Measurements from ENCODE around the gene OGFOD1.

The OGFOD1 gene

DNA sequence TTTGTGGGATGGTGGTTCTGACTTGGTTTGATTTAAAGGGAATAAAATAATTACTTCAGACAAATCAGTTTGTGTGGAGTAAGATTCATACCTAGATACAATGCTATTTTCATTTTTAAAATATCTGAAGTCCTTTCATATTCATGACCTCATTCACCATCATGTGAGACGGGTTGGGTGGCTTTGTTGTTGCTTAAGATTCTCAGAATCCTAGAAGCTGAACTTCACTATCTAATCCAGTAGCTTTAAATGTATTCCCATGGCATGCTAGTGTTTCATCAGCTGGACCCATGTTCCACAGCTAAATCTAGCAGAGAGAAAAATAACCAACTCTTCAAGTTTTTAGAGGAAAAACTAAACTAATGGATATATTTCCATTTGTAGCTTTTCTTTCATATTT lies 23.3 kb upstream of the OGFOD1 start:
- no peak for FAIRE-seq

DNA sequence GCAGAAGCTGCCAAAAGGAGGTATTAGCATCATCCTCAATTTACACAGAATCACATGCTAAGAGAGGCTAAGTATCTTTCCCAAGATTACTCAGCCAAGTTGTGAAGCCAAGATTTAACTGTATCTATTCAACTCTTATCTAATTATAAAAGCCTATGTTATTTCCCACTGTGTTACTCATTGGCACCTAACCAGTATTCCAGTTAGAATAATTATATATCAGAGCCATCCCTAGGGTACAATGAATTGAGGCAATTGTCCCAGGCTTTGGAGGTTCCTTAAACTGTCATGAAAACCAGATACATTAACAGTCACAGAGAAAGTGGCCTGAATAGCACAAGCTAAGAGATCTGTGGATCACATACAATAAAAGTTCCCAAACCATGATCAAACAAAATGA lies 15.1 kb upstream of the OGFOD1 start:
- no peak for FAIRE-seq

GRCh38 chr16:56438038-56438437 lies 13.3 kb upstream of the OGFOD1 start:
- FAIRE-seq: no peak

- no peak for FAIRE-seq
These were observed 4.1 kb upstream of the OGFOD1 start for GRCh38 chr16:56447286-56447685.

DNA sequence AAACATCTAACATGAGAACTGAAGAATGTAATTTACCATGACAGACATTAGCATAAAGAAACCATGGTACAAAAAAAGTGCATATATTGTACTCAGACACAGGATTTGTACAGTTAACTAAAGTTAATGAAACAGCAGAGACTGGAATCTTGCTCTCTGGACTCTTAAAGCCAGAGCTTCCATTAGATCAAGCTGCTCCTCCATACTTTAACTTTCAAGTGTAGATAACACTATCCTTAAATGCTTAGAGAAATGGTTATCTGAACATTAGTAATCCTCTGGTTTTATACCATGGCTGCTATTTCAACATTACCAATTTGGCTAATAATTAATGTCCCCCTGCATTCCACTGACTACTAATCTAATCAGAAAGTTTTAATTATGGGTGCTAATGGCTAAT lies 3.3 kb upstream of the OGFOD1 start:
- FAIRE-seq: no peak

GRCh38 chr16:56450275-56450985 lies 924 bp upstream of the OGFOD1 start:
- FAIRE-seq: no peak

GRCh38 chr16:56451753-56452689 lies 667 bp downstream of the OGFOD1 start:
- no peak for FAIRE-seq

DNA sequence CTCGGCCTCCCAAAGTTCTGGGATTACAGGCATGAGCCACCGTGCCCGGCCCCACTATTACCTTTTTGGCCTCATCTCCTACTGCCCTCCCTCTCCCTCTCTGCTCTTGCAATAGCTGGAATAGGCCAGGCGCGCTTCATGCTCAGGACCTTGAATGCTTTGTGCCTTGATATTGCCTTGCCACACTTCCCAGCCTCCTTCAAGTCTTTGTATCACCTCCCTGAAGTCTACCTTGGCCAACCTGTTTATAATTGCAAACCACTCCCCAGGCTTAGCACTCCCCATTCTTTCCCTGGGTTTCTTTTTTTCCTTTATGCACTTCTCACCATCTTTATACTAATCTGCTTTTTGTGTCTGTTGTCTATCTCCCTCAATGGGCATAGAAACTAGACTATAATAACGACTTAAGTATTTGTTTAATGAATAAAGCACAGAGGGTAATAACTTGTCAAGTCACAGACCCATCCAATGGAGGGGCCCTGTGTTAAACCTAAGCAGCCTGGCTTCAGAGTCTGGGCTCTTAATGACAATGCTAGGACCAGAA lies 6.6 kb downstream of the OGFOD1 start:
- no peak for FAIRE-seq

GRCh38 chr16:56460101-56460500 lies 8.7 kb downstream of the OGFOD1 start:
- FAIRE-seq: no peak

- FAIRE-seq: no peak
These were observed 10.9 kb downstream of the OGFOD1 start for GRCh38 chr16:56462064-56462796.

- no peak for FAIRE-seq
These were observed 11.8 kb downstream of the OGFOD1 start for GRCh38 chr16:56463153-56463552.

GRCh38 chr16:56466344-56466743 lies 15.0 kb downstream of the OGFOD1 start:
- FAIRE-seq: no peak

GRCh38 chr16:56468800-56469199 lies 17.4 kb downstream of the OGFOD1 start:
- FAIRE-seq: no peak

GRCh38 chr16:56469748-56470147 lies 18.4 kb downstream of the OGFOD1 start:
- FAIRE-seq: no peak

GRCh38 chr16:56470232-56470631 lies 18.9 kb downstream of the OGFOD1 start:
- no peak for FAIRE-seq

- FAIRE-seq: no peak
These were observed 19.3 kb downstream of the OGFOD1 start for GRCh38 chr16:56470666-56471065.

- FAIRE-seq: no peak
These were observed 23.8 kb downstream of the OGFOD1 start for GRCh38 chr16:56475201-56475600.

DNA sequence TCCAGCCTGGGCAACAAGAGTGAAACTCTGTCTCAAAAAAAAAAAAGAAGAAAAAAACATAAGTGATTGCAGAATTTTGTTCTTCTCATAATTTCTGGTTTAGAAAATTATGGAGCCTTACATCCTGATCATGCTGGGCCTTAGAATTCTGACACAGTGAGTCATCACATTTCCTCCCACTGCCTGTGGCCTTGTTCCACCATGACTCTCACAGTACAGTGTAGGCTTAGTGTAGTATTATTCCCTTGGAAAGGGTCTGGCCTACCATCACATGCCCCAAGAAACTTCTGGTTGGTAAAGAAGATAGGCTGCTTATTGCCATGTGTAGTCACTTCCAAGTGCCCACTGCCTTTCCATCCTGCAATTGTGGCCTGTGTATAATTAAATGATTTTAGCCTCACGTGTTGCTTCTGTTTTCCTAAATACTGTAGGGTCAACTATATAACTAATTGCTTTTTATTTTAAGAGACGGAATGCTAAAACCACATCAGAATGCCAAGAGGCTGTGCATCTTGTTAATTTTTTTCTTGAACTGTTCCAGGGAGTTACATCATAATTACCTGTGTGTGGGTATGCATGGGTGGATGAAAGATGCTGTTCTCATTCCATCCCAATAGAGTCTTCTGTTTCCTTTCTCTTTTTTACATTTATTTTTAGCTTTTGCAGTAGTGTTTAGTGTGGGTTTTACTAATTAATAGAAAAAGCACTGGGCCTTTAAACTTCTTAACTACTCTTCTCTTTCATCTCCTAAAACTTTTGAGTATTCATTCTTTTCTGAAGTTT lies 25.9 kb downstream of the OGFOD1 start:
- no peak for FAIRE-seq

DNA sequence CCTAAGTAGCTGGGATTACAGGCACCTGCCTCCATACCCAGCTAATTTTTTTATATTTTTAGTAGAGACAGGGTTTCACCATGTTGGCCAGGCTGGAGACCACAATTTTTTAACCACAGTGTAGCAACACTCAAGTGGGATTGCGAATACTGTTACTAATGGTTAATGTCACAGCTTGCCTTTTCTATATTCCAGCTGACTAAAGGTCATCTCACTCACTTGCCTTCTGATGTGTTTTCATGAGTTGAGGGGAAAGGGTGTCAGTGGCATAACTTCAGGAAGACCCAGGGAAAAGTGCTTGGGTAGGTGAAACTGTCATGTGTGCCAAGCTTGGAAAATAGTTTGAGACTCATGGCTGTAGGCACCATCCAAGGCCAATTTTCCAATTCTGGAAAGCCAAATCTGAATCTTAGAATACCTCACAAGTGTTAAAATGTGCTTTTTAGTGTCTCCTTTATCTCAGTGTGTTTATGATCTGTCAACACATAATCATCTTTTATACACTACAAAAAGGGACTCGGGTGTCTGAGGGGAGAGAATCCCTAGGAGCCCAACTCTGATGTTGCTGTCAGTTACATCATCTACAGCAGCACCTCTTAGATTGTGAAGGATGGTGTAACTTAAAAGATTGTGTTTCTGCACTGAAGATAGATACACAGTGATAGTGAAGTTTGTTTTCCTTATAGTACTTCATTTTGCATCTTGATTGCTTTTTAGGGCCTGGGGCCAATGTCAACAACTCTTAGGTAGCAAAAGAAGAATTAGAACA lies 27.1 kb downstream of the OGFOD1 start:
- no peak for FAIRE-seq

DNA sequence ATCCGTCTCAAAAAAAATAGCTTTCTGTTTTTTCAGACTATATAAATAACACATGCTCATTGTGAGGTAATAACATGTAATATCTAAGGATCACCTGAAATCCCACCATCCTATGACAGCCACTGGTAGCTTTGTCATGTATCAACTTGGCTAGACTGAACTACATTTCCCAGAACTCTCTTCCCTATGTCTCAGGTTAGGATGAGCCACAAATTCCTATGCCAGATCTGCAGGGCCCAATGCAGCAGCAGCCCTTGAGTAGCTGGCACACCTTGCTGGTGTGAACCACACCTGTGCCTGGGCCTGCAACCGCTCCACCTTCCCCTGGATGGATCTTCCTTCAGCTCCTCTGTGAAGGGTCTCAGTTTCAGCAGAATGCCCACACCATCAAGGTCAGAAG lies 28.1 kb downstream of the OGFOD1 start:
- no peak for FAIRE-seq

- FAIRE-seq: no peak
These were observed 29.6 kb downstream of the OGFOD1 start for GRCh38 chr16:56480776-56481467.

Data from A204.1 (cell line).